NCI-H2081 treated with DMSO at 0.1 percent for 48 hours (cell line): ENCODE results near the gene ENHO.
"Not testable (repeated sequence)": the region's sequence is repeated elsewhere in the genome, so short reads cannot be mapped to it uniquely, and the experiment has no call there.

Experiments used
- DNase-seq: peaks from one replicate; lab custom pipeline; 2025; lab: John Stamatoyannopoulos, UW

ENHO gene

GRCh38 chr9:34555500-34555899, 32.7 kb upstream of the ENHO start:
- no peak for DNase-seq

- DNase-seq, result no peak
Measured at GRCh38 chr9:34555002-34555348, 32.2 kb upstream of the ENHO start.

- no peak for DNase-seq
Measured at GRCh38 chr9:34554211-34555001, 31.6 kb upstream of the ENHO start.

- DNase-seq, result no peak
Measured at GRCh38 chr9:34553511-34554021, 30.8 kb upstream of the ENHO start.

- no peak for DNase-seq
Measured at GRCh38 chr9:34552986-34553385, 30.2 kb upstream of the ENHO start.

- DNase-seq, result no peak
Measured at GRCh38 chr9:34552606-34552981, 29.8 kb upstream of the ENHO start.

- DNase-seq, result no peak
Measured at GRCh38 chr9:34551751-34552605, 29.2 kb upstream of the ENHO start.

- DNase-seq, result no peak
Measured at GRCh38 chr9:34550681-34551270, 28.0 kb upstream of the ENHO start.

- DNase-seq, result no peak
Measured at GRCh38 chr9:34550016-34550680, 27.4 kb upstream of the ENHO start.

- DNase-seq, result no peak
Measured at GRCh38 chr9:34549407-34549732, 26.6 kb upstream of the ENHO start.

GRCh38 chr9:34547960-34548611, 25.3 kb upstream of the ENHO start:
- DNase-seq, result no peak

GRCh38 chr9:34546834-34547827, 24.3 kb upstream of the ENHO start:
- no peak for DNase-seq

- no peak for DNase-seq
Measured at GRCh38 chr9:34546102-34546833, 23.5 kb upstream of the ENHO start.

GRCh38 chr9:34545497-34545896, 22.7 kb upstream of the ENHO start:
- no peak for DNase-seq

GRCh38 chr9:34544035-34544434, 21.2 kb upstream of the ENHO start:
- no peak for DNase-seq

- no peak for DNase-seq
Measured at GRCh38 chr9:34541540-34541939, 18.8 kb upstream of the ENHO start.

GRCh38 chr9:34540827-34541226, 18.0 kb upstream of the ENHO start:
- DNase-seq, result no peak

GRCh38 chr9:34536685-34537084, 13.9 kb upstream of the ENHO start:
- no peak for DNase-seq

- DNase-seq, result not testable (repeated sequence)
Measured at GRCh38 chr9:34532041-34532440, 9.3 kb upstream of the ENHO start.

- no peak for DNase-seq
Measured at GRCh38 chr9:34526026-34526425, 3.2 kb upstream of the ENHO start.
